ENCODE data around the gene GADD45G. TPM values are rescaled to one million over a fixed set of nuclear protein-coding genes. Genes with fewer than 3 reads are reported as not detected.

Gene GADD45G
- total RNA-seq, 1 experiment from 2014 or later, result 10.6 TPM

DNA sequence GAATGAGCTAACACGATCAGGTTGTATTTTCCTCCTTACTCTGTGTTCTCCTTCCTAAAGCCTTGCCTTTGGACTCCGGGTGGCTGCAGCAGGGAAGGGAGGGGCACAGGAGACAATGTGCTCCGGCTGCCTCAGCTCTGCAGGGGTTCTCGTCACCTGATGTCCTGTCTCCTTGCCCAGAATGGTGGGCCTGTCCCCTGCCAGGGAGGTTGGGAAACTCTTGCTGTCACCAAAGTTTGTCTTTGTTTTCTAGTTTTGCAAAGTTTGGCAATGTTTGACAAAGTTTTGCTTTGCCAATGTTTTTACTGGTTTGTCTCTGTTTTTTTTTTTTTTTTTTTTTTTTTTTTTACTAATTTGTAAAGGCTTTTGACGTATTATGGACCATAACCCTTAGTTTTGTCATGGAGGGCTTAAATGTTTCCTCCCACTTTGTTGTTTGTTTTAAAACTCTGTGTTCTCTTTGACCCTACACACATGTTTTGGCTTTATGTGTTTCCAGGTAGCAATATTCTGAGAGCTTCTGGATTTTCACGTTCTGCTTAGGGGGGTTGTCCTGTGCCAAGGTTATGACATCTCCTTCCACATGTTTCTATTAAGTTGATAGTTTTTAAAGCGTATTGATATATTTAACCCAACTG, 49.3 kb downstream of the GADD45G start:
- H3K4me3 Mint-ChIP-seq, result no peak overlapping the region
- H3K9me3 Mint-ChIP-seq, result no peaks in the 10 kb centered on the region
- no peak overlapping the region for H3K27ac Mint-ChIP-seq
- peaks cover 61% of the 10 kb centered on the region for H3K4me1 Mint-ChIP-seq
- peaks cover 12% of the 10 kb centered on the region for H3K27me3 Mint-ChIP-seq (ENCODE audit: low read depth)
- ATAC-seq, result no peak
- DNase-seq (ENCODE audit: low spot score), result no peak
- CTCF ChIA-PET, result interaction anchor here (0.7 to 1.8 kb wide), 4 partner anchors 31 to 90 kb away, joined by 3 to 9 read pairs (median 4); no protein-coding TSS in a partner anchor
- no peak for TF ChIP-seq ZNF423 (CRISPR knock-in tag; IDR thresholded peaks at IDR 0.05)
- TF ChIP-seq, protein P1, sequence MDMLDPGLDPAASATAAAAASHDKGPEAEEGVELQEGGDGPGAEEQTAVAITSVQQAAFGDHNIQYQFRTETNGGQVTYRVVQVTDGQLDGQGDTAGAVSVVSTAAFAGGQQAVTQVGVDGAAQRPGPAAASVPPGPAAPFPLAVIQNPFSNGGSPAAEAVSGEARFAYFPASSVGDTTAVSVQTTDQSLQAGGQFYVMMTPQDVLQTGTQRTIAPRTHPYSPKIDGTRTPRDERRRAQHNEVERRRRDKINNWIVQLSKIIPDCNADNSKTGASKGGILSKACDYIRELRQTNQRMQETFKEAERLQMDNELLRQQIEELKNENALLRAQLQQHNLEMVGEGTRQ (CRISPR knock-in tag; IDR thresholded peaks at IDR 0.05), result peak; percentile 27; the same call in 1 of the 2 replicates
- TF ChIP-seq, protein P2, sequence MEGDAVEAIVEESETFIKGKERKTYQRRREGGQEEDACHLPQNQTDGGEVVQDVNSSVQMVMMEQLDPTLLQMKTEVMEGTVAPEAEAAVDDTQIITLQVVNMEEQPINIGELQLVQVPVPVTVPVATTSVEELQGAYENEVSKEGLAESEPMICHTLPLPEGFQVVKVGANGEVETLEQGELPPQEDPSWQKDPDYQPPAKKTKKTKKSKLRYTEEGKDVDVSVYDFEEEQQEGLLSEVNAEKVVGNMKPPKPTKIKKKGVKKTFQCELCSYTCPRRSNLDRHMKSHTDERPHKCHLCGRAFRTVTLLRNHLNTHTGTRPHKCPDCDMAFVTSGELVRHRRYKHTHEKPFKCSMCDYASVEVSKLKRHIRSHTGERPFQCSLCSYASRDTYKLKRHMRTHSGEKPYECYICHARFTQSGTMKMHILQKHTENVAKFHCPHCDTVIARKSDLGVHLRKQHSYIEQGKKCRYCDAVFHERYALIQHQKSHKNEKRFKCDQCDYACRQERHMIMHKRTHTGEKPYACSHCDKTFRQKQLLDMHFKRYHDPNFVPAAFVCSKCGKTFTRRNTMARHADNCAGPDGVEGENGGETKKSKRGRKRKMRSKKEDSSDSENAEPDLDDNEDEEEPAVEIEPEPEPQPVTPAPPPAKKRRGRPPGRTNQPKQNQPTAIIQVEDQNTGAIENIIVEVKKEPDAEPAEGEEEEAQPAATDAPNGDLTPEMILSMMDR (IDR thresholded peaks at IDR 0.05), result no peak
- no peak for TF ChIP-seq NR2C2 (CRISPR knock-in tag; IDR thresholded peaks at IDR 0.05)
- H3K36me3 Mint-ChIP-seq, result no peaks in the 10 kb centered on the region
- POLR2A ChIA-PET, result no interaction called here

DNA sequence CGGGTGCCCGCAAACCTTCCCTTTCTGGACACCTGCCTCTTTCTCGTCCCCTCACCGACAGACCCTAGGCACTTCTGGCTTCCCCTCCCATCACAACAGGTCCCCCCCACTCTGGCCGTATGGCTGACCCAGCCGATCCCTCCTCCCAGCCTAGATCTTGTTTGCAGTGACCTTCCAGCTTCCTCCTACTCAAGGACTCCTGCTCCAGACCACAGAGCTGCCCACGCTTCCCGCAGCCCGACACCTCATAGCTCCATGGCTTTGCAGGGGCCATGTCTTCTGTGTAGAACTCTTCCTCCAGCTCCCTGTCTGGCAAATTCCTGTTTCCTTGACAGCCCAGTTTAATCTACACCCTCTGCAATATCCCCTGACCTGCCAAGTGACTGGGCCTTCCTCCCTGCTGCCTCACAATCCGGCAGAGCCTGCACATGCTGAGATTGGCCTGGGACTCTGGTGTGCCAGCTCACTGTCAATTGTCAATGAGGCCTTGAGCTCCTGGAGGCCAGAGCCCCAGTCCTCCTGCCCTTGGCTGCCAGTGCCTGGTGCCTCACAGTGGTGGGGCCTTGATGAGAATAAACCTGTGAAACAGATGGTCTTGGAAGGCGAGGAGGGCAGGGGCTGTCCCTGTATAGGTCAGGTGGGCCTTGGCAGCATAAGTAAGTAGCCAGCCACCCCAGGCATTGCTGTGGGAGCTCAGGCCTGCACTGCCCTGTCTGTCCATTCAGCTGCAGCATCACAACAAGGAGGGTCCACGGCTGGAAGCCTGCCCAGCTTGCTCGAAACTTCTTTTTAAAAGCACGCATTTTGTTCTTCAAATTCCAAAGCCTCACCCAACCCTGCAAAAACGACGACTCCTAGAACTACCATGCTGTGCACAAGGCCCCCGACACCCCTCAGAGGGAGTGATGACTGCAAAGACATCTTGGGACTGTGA, 50.5 kb downstream of the GADD45G start:
- no peak for ATAC-seq
- Mint-ChIP-seq H3K36me3 (no peaks in the 10 kb centered on the region), H3K27ac (no peak overlapping the region), H3K27me3 (ENCODE audit: low read depth) (peaks cover 12% of the 10 kb centered on the region), H3K4me1 (peaks cover 53% of the 10 kb centered on the region), H3K9me3 (no peaks in the 10 kb centered on the region), H3K4me3 (no peak overlapping the region)
- DNase-seq (ENCODE audit: low spot score), result no peak
- ChIA-PET CTCF (interaction anchor here (0.5 to 1.8 kb wide), 6 partner anchors 32 to 444 kb away, joined by 3 to 9 read pairs (median 3); no protein-coding TSS in a partner anchor), POLR2A (no interaction called here)
- TF ChIP-seq EMX1 (CRISPR knock-in tag; IDR thresholded peaks at IDR 0.05) (no peak), TEAD1 (CRISPR knock-in tag; IDR thresholded peaks at IDR 0.05) (no peak), ELF4 (CRISPR knock-in tag; IDR thresholded peaks at IDR 0.05; ENCODE audit: low read depth) (no peak), MYBL2 (CRISPR knock-in tag; IDR thresholded peaks at IDR 0.05) (no peak), OVOL2 (CRISPR knock-in tag; IDR thresholded peaks at IDR 0.05; ENCODE audit: borderline replicate concordance) (no peak), GTF2I (CRISPR knock-in tag; conservative IDR thresholded peaks at IDR 0.05) (no peak), CREM (CRISPR knock-in tag; IDR thresholded peaks at IDR 0.05) (no peak)
- TF ChIP-seq, protein P3, sequence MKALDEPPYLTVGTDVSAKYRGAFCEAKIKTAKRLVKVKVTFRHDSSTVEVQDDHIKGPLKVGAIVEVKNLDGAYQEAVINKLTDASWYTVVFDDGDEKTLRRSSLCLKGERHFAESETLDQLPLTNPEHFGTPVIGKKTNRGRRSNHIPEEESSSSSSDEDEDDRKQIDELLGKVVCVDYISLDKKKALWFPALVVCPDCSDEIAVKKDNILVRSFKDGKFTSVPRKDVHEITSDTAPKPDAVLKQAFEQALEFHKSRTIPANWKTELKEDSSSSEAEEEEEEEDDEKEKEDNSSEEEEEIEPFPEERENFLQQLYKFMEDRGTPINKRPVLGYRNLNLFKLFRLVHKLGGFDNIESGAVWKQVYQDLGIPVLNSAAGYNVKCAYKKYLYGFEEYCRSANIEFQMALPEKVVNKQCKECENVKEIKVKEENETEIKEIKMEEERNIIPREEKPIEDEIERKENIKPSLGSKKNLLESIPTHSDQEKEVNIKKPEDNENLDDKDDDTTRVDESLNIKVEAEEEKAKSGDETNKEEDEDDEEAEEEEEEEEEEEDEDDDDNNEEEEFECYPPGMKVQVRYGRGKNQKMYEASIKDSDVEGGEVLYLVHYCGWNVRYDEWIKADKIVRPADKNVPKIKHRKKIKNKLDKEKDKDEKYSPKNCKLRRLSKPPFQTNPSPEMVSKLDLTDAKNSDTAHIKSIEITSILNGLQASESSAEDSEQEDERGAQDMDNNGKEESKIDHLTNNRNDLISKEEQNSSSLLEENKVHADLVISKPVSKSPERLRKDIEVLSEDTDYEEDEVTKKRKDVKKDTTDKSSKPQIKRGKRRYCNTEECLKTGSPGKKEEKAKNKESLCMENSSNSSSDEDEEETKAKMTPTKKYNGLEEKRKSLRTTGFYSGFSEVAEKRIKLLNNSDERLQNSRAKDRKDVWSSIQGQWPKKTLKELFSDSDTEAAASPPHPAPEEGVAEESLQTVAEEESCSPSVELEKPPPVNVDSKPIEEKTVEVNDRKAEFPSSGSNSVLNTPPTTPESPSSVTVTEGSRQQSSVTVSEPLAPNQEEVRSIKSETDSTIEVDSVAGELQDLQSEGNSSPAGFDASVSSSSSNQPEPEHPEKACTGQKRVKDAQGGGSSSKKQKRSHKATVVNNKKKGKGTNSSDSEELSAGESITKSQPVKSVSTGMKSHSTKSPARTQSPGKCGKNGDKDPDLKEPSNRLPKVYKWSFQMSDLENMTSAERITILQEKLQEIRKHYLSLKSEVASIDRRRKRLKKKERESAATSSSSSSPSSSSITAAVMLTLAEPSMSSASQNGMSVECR (CRISPR knock-in tag; IDR thresholded peaks at IDR 0.05; ENCODE audit: borderline replicate concordance), result no peak
- TF ChIP-seq, protein P4, sequence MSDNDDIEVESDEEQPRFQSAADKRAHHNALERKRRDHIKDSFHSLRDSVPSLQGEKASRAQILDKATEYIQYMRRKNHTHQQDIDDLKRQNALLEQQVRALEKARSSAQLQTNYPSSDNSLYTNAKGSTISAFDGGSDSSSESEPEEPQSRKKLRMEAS (CRISPR knock-in tag; IDR thresholded peaks at IDR 0.05), result no peak
- TF ChIP-seq, protein P1 (CRISPR knock-in tag; IDR thresholded peaks at IDR 0.05), result no peak
- TF ChIP-seq, protein P5, sequence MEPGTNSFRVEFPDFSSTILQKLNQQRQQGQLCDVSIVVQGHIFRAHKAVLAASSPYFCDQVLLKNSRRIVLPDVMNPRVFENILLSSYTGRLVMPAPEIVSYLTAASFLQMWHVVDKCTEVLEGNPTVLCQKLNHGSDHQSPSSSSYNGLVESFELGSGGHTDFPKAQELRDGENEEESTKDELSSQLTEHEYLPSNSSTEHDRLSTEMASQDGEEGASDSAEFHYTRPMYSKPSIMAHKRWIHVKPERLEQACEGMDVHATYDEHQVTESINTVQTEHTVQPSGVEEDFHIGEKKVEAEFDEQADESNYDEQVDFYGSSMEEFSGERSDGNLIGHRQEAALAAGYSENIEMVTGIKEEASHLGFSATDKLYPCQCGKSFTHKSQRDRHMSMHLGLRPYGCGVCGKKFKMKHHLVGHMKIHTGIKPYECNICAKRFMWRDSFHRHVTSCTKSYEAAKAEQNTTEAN (CRISPR knock-in tag; IDR thresholded peaks at IDR 0.05), result no peak
- TF ChIP-seq, protein P6, sequence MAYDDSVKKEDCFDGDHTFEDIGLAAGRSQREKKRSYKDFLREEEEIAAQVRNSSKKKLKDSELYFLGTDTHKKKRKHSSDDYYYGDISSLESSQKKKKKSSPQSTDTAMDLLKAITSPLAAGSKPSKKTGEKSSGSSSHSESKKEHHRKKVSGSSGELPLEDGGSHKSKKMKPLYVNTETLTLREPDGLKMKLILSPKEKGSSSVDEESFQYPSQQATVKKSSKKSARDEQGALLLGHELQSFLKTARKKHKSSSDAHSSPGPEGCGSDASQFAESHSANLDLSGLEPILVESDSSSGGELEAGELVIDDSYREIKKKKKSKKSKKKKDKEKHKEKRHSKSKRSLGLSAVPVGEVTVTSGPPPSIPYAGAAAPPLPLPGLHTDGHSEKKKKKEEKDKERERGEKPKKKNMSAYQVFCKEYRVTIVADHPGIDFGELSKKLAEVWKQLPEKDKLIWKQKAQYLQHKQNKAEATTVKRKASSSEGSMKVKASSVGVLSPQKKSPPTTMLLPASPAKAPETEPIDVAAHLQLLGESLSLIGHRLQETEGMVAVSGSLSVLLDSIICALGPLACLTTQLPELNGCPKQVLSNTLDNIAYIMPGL (CRISPR knock-in tag; IDR thresholded peaks at IDR 0.05), result no peak
- TF ChIP-seq, protein P7, sequence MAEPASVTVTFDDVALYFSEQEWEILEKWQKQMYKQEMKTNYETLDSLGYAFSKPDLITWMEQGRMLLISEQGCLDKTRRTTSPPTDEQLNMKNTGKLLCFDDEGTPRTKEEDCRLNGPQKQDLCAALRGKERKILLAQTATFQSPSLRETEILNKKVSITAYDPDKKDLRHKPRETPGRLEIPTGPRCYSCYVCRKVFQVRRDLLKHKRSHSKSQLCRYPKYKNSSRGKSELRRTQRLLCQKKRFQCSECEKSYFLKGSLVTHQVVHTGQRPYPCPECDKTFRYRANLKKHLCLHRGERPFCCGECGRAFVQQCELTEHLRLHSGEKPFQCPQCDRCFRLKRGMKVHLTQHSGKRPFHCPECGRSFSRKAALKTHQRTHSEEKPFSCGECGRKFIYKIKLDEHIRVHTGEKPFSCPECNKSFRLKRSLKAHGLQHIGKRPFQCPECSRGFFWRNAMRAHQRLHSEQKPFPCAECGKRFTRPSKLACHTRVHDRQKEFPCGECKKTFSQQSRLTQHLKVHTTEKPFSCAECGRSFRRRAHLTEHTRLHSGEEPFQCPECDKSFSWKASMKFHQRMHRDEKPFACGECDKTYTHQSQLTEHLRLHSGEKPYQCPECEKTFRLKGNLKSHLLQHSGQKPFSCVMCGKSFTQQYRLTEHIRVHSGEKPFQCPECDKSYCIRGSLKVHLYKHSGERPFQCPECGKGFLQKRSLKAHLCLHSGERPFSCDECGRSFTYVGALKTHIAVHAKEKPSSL (CRISPR knock-in tag; conservative IDR thresholded peaks at IDR 0.05), result no peak
- TF ChIP-seq, protein P8, sequence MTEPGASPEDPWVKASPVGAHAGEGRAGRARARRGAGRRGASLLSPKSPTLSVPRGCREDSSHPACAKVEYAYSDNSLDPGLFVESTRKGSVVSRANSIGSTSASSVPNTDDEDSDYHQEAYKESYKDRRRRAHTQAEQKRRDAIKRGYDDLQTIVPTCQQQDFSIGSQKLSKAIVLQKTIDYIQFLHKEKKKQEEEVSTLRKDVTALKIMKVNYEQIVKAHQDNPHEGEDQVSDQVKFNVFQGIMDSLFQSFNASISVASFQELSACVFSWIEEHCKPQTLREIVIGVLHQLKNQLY (CRISPR knock-in tag; IDR thresholded peaks at IDR 0.05), result no peak
